K562 (cell line): ENCODE data around the gene EXTL1. TPM values are rescaled to one million over a fixed set of nuclear protein-coding genes. Genes with fewer than 3 reads are reported as not detected.
A peak's percentile ranks its signal among the peaks of the same experiment; 100 is the strongest.

Experiments used
- ATAC-seq: fragments of 200-7000 bp; cut with Tn5 transposase; 3 replicates; pipeline ENCODE4 v1.9.1; 2020; ENCODE audit warnings: moderate library complexity
- BruUV-seq: library from RNA; stranded (reverse); fragments of 400-500 nt; replicated peaks from 2 replicates; lab custom pipeline; 2021; lab: Mats Ljungman, UMichigan
- CTCF ChIA-PET: fragments of 300-600 bp; formaldehyde crosslinking; extraction: SDS; loops from one replicate; lab custom pipeline; 2021; ENCODE audit warnings: low intra/inter-chr PET ratio; lab: Yijun Ruan, JAX
- POLR2A ChIA-PET: fragments of 300-600, 350-650 bp; sonication (Branson Sonifier 250); formaldehyde crosslinking; extraction: SDS; loops from one replicate; lab custom pipeline; 2021; ENCODE audit warnings: antibody characterized with exemption, inconsistent platforms; lab: Yijun Ruan, JAX
- DNase-seq, 4 experiments: peaks; one replicate each; pipeline versions ENCODE4 v3.0.0 to v3.0.0-alpha.2; 2011 to 2018; ENCODE audit warnings: low spot score in 3 of 4, mixed read lengths in 3 of 4; ENCODE audit errors: extremely low read depth in 1 of 4
- FAIRE-seq: peaks from 2 replicates; lab custom pipeline; 2011; peaks lifted over from hg19 to GRCh38; lab: Jason Lieb, UNC
- H2AFZ ChIP-seq: 2 replicates; pipeline ENCODE4 v1.6.0; 2011; ENCODE audit warnings: low read depth, low read length, control low read depth, inconsistent platforms
- H3K27ac ChIP-seq: fragments of 200-600 bp; 3 replicates; pipeline ENCODE4 v1.8.0; 2011; ENCODE audit warnings: low read depth, mild to moderate bottlenecking, control low read depth, inconsistent platforms, low read length, moderate library complexity, mixed read lengths; ENCODE audit errors: extremely low read depth
- H3K27me3 ChIP-seq, 2 experiments: fragments of 300-600 bp in 1 of 2; 2 replicates in 1 of 2; 3 replicates in 1 of 2; pipeline versions ENCODE4 v1.6.0 to v1.8.0; 2011; ENCODE audit warnings: inconsistent platforms in 2 of 2, low read length in 2 of 2, mild to moderate bottlenecking in 1 of 2, mixed read lengths in 1 of 2, moderate library complexity in 1 of 2; ENCODE audit not compliant: control insufficient read depth in 2 of 2, insufficient read depth in 2 of 2
- H3K36me3 ChIP-seq: fragments of 300-600 bp; 3 replicates; pipeline ENCODE4 v1.8.0; 2011; ENCODE audit warnings: mild to moderate bottlenecking, low read length, inconsistent platforms; ENCODE audit not compliant: control insufficient read depth, insufficient read depth
- H3K4me1 ChIP-seq, 2 experiments: fragments of 200-600 bp in 1 of 2; replicated peaks in 1 of 2; 2 replicates in 1 of 2; 3 replicates in 1 of 2; pipeline versions ENCODE4 v1.5.1 to v1.8.0; 2011; ENCODE audit warnings: inconsistent platforms in 2 of 2, low read length in 2 of 2, mild to moderate bottlenecking in 1 of 2, mixed read lengths in 1 of 2, moderate library complexity in 1 of 2; ENCODE audit not compliant: control insufficient read depth in 2 of 2, insufficient read depth in 2 of 2
- H3K4me2 ChIP-seq: 2 replicates; pipeline ENCODE4 v1.6.1; 2011; ENCODE audit warnings: low read length, control low read depth, inconsistent platforms, mixed read lengths; ENCODE audit not compliant: insufficient read depth
- H3K4me3 ChIP-seq: fragments of 200-600 bp; sonication (generic), shearing (Covaris generic); 2 replicates; pipeline ENCODE4 v1.5.1; 2016; ENCODE audit warnings: control low read depth, inconsistent platforms
- H3K79me2 ChIP-seq: fragments of 200-600 bp; 3 replicates; pipeline ENCODE4 v1.8.0; 2011; ENCODE audit warnings: low read length, inconsistent platforms; ENCODE audit not compliant: control insufficient read depth, insufficient read depth
- H3K9ac ChIP-seq, 2 experiments: 2 replicates each; pipeline versions ENCODE4 v1.6.0 to v1.6.1; 2011; ENCODE audit warnings: low read depth in 2 of 2, low read length in 2 of 2, control low read depth in 1 of 2, inconsistent platforms in 1 of 2, mild to moderate bottlenecking in 1 of 2, mixed read lengths in 1 of 2; ENCODE audit not compliant: insufficient read depth in 1 of 2
- H3K9me1 ChIP-seq: one replicate; pipeline ENCODE4 v1.6.0; 2011; ENCODE audit warnings: inconsistent platforms, mild to moderate bottlenecking, low read length, moderate library complexity; ENCODE audit not compliant: control insufficient read depth, insufficient read depth
- H3K9me3 ChIP-seq: replicated peaks from 2 replicates; pipeline ENCODE4 v1.5.1; 2011; ENCODE audit warnings: low read depth, low read length, inconsistent platforms; ENCODE audit not compliant: control insufficient read depth, insufficient read depth
- H4K20me1 ChIP-seq: replicated peaks from 2 replicates; pipeline ENCODE4 v1.6.1; 2011; ENCODE audit warnings: low read length, inconsistent platforms, mixed read lengths; ENCODE audit not compliant: control insufficient read depth, insufficient read depth
- BRF2 ChIP-seq: IDR thresholded peaks from 3 replicates; pipeline ENCODE4 v1.6.1; 2011; ENCODE audit warnings: borderline replicate concordance, mild to moderate bottlenecking; ENCODE audit not compliant: insufficient read length, insufficient read depth
- CHCHD3 ChIP-seq: fragments of 250-450 bp; sonication (Bioruptor Pico); IDR thresholded peaks from 2 replicates; pipeline ENCODE4 v2.1.2; 2022; ENCODE audit warnings: mild to moderate bottlenecking
- DIDO1 ChIP-seq: fragments of 450-650 bp; IDR thresholded peaks from 2 replicates; pipeline ENCODE4 v1.6.1; 2016; ENCODE audit warnings: low read depth, missing biosample characterization, missing genetic modification characterization
- EHMT2 ChIP-seq: fragments of 450-650 bp; IDR thresholded peaks from 2 replicates; pipeline ENCODE4 v1.6.1; 2018; ENCODE audit warnings: antibody characterized with exemption
- FOSL1 ChIP-seq: fragments of 200-800 bp; sonication (Bioruptor generic); conservative IDR thresholded peaks from 2 replicates; pipeline ENCODE4 v1.6.1; 2016; ENCODE audit warnings: missing genetic modification characterization, missing compliant biosample characterization
- HDAC1 ChIP-seq, 2 experiments: fragments of 450-650 bp; IDR thresholded peaks; 2 replicates each; pipeline ENCODE4 v1.6.1; 2016 to 2017; ENCODE audit warnings: inconsistent platforms in 1 of 2, mild to moderate bottlenecking in 1 of 2, moderate library complexity in 1 of 2
- KDM5B ChIP-seq: fragments of 200-600 bp; sonication (generic); IDR thresholded peaks from 2 replicates; pipeline ENCODE4 v1.6.1; 2012; ENCODE audit warnings: low read depth, mild to moderate bottlenecking, moderate library complexity, low read length, control low read depth, inconsistent platforms; ENCODE audit not compliant: insufficient replicate concordance
- KLF16 ChIP-seq: IDR thresholded peaks from 2 replicates; pipeline ENCODE4 v1.6.1; 2016; ENCODE audit warnings: antibody characterized with exemption
- NFXL1 ChIP-seq: fragments of 450-650 bp; formaldehyde crosslinking; IDR thresholded peaks from 2 replicates; pipeline ENCODE4 v1.4.0; 2021; ENCODE audit warnings: mild to moderate bottlenecking
- PTRF ChIP-seq: fragments of 450-650 bp; IDR thresholded peaks from 2 replicates; pipeline ENCODE4 v1.6.1; 2016; ENCODE audit warnings: mild to moderate bottlenecking, missing genetic modification characterization, missing compliant biosample characterization
- ZFP1 ChIP-seq: fragments of 450-650 bp; formaldehyde crosslinking; IDR thresholded peaks from 2 replicates; pipeline ENCODE4 v1.4.0; 2020; ENCODE audit warnings: mild to moderate bottlenecking, mixed read lengths
- ZNF124 ChIP-seq: sonication (generic); formaldehyde crosslinking; IDR thresholded peaks from 2 replicates; pipeline ENCODE4 v1.8.1; 2022; ENCODE audit warnings: missing genetic modification reagents
- ZNF766 ChIP-seq: fragments of 200-800 bp; sonication (Bioruptor generic); conservative IDR thresholded peaks from 2 replicates; pipeline ENCODE4 v1.6.1; 2016; ENCODE audit warnings: missing genetic modification characterization, missing compliant biosample characterization
- ZNF780A ChIP-seq: fragments of 250-450 bp; sonication (Bioruptor Pico); IDR thresholded peaks from 2 replicates; pipeline ENCODE4 v1.5.0; 2021; ENCODE audit warnings: mild to moderate bottlenecking
- WGBS: fragments of 100-300 bp; shearing (Covaris generic); methylation state at CpG from one replicate; pipeline ENCODE4 v1.1.6; 2016; ENCODE audit warnings: low coverage, mixed read lengths; ENCODE audit not compliant: insufficient coverage; ENCODE audit errors: missing lambda C conversion rate; 5-methylcytosine and 5-hydroxymethylcytosine counted together
- in situ Hi-C: fragments of 300-500 bp; cut with MboI; formaldehyde crosslinking; loops from 4 replicates; pipeline ENCODE4 v1.15.0; 2018; ENCODE audit warnings: inconsistent platforms, mixed read lengths
- intact Hi-C: fragments of 100-400 bp; cut with micrococcal nuclease; formaldehyde crosslinking; loops from 2 replicates; pipeline ENCODE4 v1.14.2; 2022
- polyA plus RNA-seq, 8 experiments: library from polyadenylated mRNA; depleted of rRNA in 4 of 8; stranded (reverse) in 5 of 8; unstranded in 3 of 8; fragments of >200 nt; fragmentation: Nextera tagmentation in 2 of 8; fragmentation: Illumina TruSeq in 1 of 8; extraction: Ambion mirVana in 2 of 8; extraction: Trizol in 1 of 8; gene quantifications; 2 replicates each; pipeline versions ENCODE4 v1.2.1 to v1.2.3, GENCODE V29; 2011 to 2014; ENCODE audit warnings: inconsistent platforms in 1 of 8, missing spikeins in 1 of 8
- total RNA-seq, 7 experiments: library from RNA; depleted of rRNA in 6 of 7; stranded (reverse); fragments of >200 nt in 6 of 7; fragmentation: Illumina TruSeq in 2 of 7; extraction: Trizol in 2 of 7; gene quantifications; 2 replicates each; pipeline versions ENCODE4 v1.2.1 to v1.2.3, GENCODE V29; 2011 to 2021; ENCODE audit warnings: low replicate concordance in 1 of 7
- TF ChIP-seq, protein P1 (sequence below): fragments of 250-450 bp; sonication (Bioruptor Pico); IDR thresholded peaks from 2 replicates; pipeline ENCODE4 v1.5.0; 2021
- TF ChIP-seq, protein P2 (sequence below), 2 experiments: fragments of 250-450 bp in 1 of 2; fragments of 450-650 bp in 1 of 2; sonication (Bioruptor Pico) in 1 of 2; IDR thresholded peaks; 2 replicates each; pipeline versions ENCODE4 v1.6.1 to v1.8.0; 2016 to 2021; ENCODE audit warnings: mild to moderate bottlenecking in 2 of 2, moderate library complexity in 2 of 2, missing compliant biosample characterization in 1 of 2, missing genetic modification characterization in 1 of 2
- TF ChIP-seq, protein P3 (sequence below): fragments of 250-450 bp; sonication (Bioruptor Pico); IDR thresholded peaks from 2 replicates; pipeline ENCODE4 v1.4.0; 2020; ENCODE audit warnings: mild to moderate bottlenecking

The EXTL1 gene
- total and polyA plus RNA-seq, 9 of the 15 experiments (the other 6 are each of a cell fraction or from before 2014, with no cell fraction given), result 0.04 to 0.23 (median 0.08) TPM; not detected in 3

DNA sequence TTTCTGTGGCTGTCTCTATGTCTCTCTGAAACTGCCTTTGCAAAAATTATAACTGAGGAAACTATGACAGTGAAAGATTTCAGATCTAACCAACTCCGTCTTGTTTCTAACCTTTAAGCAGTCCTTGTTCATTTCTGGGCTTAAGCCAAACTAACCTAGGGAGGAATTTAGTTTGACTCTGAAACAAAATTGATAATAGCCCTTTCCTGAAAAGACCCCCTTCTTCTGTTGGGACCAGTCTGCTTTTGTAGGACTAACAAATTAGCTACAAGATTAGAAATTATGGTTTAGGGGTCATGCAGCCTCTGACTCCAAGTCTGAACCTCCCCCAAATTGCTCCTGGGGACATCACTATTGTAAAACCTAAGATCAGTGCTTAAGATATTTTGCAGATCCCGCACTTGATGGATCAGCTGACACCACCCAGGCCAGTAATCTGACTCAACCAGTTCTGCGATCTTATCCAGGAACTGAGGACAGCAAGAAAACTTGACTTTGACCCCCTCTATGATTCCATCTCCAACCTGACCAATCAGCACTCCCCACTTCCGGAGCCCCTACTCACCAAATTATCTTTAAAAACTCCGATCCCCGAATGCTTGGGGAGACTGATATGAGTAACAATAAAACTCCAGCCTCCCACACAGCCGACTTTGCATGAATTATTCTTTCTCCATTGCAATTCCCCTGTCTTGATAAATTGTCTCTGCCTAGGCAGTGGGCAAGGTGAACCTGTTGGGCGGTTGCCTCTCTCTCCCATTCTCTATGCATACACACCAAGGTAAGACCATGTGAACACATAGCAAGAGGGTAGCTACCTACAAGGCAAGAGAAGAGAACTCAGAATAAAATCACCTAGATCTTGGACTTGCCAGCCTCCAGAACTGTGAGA, 57.0 kb downstream of the EXTL1 start:
- Histone ChIP-seq H2AFZ (peak overlapping the region; percentile 91), H3K4me3 (no peak overlapping the region), H3K9ac (peak overlapping the region; percentile 40 to 78; a peak in 3 of 4 replicates), H3K36me3 (no peaks in the 10 kb centered on the region), H3K79me2 (no peaks in the 10 kb centered on the region), H3K4me2 (peak overlapping the region; percentile 53), H3K4me1 (peaks cover 24 to 56% of the 10 kb centered on the region in 2 experiments), H3K27me3 (no peaks in the 10 kb centered on the region), H3K9me1 (no peaks in the 10 kb centered on the region), H4K20me1 (no peaks in the 10 kb centered on the region), H3K9me3 (no peaks in the 10 kb centered on the region), H3K27ac (peak overlapping the region; percentile 71)
- in situ Hi-C loops (no loop called here), intact Hi-C loops (no loop called here)
- ChIA-PET POLR2A (interaction anchor here (0.6 to 4.8 kb wide), 7 partner anchors 8 to 149 kb away, joined by 3 to 33 read pairs (median 3); partner anchors contain the start of gene TRIM63), CTCF (no interaction called here)
- DNase-seq (peak in 1 of 4 experiments; percentile 65), FAIRE-seq (peak; percentile 52), ATAC-seq (peak; percentile 20)
- 4% methylated on average over 8 of the region's 8 CpGs for WGBS
- BruUV-seq, result no TSS peak
- TF ChIP-seq, protein P1, sequence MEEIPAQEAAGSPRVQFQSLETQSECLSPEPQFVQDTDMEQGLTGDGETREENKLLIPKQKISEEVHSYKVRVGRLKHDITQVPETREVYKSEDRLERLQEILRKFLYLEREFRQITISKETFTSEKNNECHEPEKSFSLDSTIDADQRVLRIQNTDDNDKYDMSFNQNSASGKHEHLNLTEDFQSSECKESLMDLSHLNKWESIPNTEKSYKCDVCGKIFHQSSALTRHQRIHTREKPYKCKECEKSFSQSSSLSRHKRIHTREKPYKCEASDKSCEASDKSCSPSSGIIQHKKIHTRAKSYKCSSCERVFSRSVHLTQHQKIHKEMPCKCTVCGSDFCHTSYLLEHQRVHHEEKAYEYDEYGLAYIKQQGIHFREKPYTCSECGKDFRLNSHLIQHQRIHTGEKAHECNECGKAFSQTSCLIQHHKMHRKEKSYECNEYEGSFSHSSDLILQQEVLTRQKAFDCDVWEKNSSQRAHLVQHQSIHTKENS, result no peak
- TF ChIP-seq, protein P2, sequence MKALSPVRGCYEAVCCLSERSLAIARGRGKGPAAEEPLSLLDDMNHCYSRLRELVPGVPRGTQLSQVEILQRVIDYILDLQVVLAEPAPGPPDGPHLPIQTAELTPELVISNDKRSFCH (CRISPR knock-in tag; IDR thresholded peaks at IDR 0.05), result no peak
- TF ChIP-seq, protein P2 (tag; IDR thresholded peaks at IDR 0.05), result 0 out of 2 replicates have a peak, but pooled peaks have one; percentile 30
- TF ChIP-seq, protein P3, sequence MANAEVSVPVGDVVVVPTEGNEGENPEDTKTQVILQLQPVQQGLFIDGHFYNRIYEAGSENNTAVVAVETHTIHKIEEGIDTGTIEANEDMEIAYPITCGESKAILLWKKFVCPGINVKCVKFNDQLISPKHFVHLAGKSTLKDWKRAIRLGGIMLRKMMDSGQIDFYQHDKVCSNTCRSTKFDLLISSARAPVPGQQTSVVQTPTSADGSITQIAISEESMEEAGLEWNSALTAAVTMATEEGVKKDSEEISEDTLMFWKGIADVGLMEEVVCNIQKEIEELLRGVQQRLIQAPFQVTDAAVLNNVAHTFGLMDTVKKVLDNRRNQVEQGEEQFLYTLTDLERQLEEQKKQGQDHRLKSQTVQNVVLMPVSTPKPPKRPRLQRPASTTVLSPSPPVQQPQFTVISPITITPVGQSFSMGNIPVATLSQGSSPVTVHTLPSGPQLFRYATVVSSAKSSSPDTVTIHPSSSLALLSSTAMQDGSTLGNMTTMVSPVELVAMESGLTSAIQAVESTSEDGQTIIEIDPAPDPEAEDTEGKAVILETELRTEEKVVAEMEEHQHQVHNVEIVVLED, result no peak
- no peak for TF ChIP-seq DIDO1 (tag)
- no peak for TF ChIP-seq EHMT2
- peak in 1 of 2 experiments; percentile 66; a peak in 1 of 4 replicates for TF ChIP-seq HDAC1 (IDR thresholded peaks at IDR 0.05)
- TF ChIP-seq BRF2, result no peak
- peak; percentile 77; the same call in 1 of the 2 replicates for TF ChIP-seq ZNF766
- TF ChIP-seq KDM5B, result no peak
- TF ChIP-seq ZFP1, result no peak
- no peak for TF ChIP-seq CHCHD3 (CRISPR knock-in tag)
- no peak for TF ChIP-seq PTRF (tag)
- peak; percentile 87 for TF ChIP-seq FOSL1
- no peak for TF ChIP-seq ZNF124 (CRISPR knock-in tag)
- peak; percentile 66; the same call in 1 of the 2 replicates for TF ChIP-seq KLF16
- no peak for TF ChIP-seq ZNF780A (CRISPR knock-in tag)
- no peak for TF ChIP-seq NFXL1 (CRISPR knock-in tag)
